ENCODE results near the gene TOP2B. TPM values are rescaled to one million over a fixed set of nuclear protein-coding genes. Genes with fewer than 3 reads are reported as not detected.

Gene TOP2B
- total RNA-seq, 1 donor from 2014 or later, result 170 TPM

DNA sequence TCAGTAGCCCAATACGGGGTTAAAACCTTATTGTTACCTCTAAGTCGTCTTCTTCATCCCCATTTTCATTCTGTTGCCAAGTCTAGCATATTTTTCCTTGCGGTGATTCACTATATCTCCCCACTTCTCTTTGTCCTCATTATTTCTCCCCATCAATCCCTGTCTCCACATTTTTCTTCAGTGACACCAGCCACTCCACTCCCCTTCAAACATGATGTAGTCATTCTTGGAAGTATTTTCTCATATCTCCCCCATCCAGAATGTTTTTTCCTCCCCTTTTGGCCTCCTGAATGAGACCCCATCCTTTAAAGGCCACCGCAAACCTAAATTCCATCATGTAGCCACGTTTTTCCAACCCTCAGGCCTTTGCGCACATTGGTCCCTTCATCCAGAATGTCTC lies 105.9 kb downstream of the TOP2B start:
- DNase-seq (ENCODE audit: low read depth, low spot score), result no peak
- Mint-ChIP-seq H3K27me3 (ENCODE audit: low read depth) (no peaks in the 10 kb centered on the region), H3K36me3 (ENCODE audit: low read depth) (no peaks in the 10 kb centered on the region), H3K4me1 (no peaks in the 10 kb centered on the region), H3K9me3 (no peaks in the 10 kb centered on the region), H3K27ac (ENCODE audit: unreplicated experiment) (no peak overlapping the region), H3K4me3 (no peak overlapping the region)
- TF ChIP-seq, protein P1, sequence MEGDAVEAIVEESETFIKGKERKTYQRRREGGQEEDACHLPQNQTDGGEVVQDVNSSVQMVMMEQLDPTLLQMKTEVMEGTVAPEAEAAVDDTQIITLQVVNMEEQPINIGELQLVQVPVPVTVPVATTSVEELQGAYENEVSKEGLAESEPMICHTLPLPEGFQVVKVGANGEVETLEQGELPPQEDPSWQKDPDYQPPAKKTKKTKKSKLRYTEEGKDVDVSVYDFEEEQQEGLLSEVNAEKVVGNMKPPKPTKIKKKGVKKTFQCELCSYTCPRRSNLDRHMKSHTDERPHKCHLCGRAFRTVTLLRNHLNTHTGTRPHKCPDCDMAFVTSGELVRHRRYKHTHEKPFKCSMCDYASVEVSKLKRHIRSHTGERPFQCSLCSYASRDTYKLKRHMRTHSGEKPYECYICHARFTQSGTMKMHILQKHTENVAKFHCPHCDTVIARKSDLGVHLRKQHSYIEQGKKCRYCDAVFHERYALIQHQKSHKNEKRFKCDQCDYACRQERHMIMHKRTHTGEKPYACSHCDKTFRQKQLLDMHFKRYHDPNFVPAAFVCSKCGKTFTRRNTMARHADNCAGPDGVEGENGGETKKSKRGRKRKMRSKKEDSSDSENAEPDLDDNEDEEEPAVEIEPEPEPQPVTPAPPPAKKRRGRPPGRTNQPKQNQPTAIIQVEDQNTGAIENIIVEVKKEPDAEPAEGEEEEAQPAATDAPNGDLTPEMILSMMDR (conservative IDR thresholded peaks at IDR 0.05), result no peak

DNA sequence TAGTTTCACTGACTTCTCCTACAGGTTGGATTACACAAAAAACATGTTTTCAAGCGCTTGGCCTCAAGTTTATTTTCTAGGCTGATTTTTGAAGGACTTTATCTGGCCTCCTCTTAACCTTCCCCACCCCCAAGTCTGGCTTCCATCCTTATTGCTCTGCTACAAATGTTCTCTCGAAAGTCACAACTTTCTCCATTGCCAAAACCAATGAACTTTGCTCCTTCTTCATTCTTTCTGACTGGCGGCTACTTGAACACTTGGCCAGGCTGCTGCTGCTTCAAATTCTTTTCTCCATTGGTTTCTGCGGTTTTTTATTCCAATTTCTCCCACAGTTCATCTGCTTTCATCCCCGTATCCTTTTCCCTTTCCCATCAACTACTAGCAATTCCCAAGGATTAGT lies 106.6 kb downstream of the TOP2B start:
- Mint-ChIP-seq H3K4me1 (no peaks in the 10 kb centered on the region), H3K27me3 (ENCODE audit: low read depth) (no peaks in the 10 kb centered on the region), H3K27ac (ENCODE audit: unreplicated experiment) (no peak overlapping the region), H3K36me3 (ENCODE audit: low read depth) (no peaks in the 10 kb centered on the region), H3K9me3 (no peaks in the 10 kb centered on the region), H3K4me3 (no peak overlapping the region)
- DNase-seq (ENCODE audit: low read depth, low spot score), result no peak
- TF ChIP-seq, protein P1 (conservative IDR thresholded peaks at IDR 0.05), result no peak

DNA sequence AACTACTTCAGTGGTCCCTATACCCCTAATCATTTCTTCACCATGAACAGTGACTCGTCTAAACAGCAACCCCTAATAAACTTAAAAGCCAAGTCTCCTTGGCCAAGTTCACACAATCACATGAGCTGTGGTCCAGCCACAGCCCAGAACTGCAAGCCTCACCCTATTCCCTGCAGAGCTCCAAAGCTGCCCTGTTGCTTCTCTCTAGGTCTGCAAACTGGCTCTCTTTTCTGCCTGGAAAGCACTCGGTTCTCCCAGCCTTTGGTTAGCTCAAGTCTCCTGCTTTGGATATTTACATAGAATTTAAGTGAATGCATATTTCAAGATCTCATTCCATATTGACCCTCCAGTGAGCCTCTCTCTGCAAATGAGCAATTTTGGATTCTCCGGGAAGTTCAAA lies 107.0 kb downstream of the TOP2B start:
- no peaks in the 10 kb centered on the region for H3K27me3 Mint-ChIP-seq (ENCODE audit: low read depth)
- TF ChIP-seq, protein P1 (conservative IDR thresholded peaks at IDR 0.05), result no peak
- H3K9me3 Mint-ChIP-seq, result peaks cover 1% of the 10 kb centered on the region
- H3K36me3 Mint-ChIP-seq (ENCODE audit: low read depth), result no peaks in the 10 kb centered on the region
- H3K4me1 Mint-ChIP-seq, result no peaks in the 10 kb centered on the region
- no peak overlapping the region for H3K27ac Mint-ChIP-seq (ENCODE audit: unreplicated experiment)
- no peak overlapping the region for H3K4me3 Mint-ChIP-seq
- no peak for DNase-seq (ENCODE audit: low read depth, low spot score)

DNA sequence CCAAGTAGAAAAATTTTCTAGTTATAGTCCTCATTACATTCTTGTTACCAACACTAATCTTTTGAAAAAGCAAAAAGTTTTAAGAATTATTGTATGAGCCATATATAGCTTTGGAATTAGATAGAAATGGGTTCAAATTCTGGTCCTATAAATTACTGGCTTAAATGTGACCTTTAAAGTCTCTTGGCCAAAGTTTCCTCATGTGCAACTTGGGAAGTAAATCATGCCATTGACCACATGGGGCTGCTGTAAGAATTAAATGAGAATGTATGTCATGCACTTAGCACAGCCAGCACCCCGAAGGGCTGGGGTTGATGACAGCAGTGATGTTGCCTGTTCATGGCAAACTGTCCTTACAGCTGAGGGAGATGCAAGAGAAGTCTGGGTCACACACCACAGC lies 108.3 kb downstream of the TOP2B start:
- Mint-ChIP-seq H3K4me1 (no peaks in the 10 kb centered on the region), H3K27ac (ENCODE audit: unreplicated experiment) (no peak overlapping the region), H3K36me3 (ENCODE audit: low read depth) (no peaks in the 10 kb centered on the region), H3K4me3 (no peak overlapping the region), H3K9me3 (peaks cover 4% of the 10 kb centered on the region), H3K27me3 (ENCODE audit: low read depth) (no peaks in the 10 kb centered on the region)
- TF ChIP-seq, protein P1 (conservative IDR thresholded peaks at IDR 0.05), result no peak
- DNase-seq (ENCODE audit: low read depth, low spot score), result no peak

DNA sequence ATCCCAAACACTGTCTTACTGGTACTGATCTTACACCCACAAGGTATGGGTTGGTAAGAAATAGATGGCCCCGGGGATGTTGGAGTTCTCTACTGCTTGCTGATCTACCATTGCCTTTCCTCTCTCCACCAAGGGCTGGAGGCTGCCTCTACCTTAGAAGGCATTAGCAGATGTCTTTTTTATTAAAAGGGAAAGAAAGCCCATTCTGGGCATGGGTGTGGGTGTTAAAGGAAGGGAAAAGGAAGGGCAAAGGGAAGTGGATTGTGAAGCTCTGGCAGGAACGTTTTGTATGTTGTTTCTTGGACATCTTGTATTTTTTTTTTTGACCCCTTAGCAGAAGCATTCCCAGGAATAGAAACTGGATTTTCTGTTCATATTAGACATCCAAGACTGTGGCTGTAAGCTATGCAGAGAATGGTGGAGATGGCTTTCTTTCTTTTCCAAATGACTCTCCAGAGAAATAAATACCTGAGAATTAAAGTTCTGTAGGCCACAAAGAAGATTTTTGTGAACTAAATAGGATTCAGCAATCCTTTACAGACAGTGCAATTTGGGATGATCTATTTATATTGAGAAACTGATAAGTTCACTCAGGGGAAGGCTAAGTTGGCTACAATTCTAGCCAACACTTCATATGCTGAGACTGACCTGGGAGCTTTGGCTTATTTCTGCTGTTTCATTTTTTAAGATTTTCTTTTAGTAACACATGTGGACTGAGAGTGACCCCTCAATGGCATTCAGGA lies 108.8 kb downstream of the TOP2B start:
- no peak for DNase-seq (ENCODE audit: low read depth, low spot score)
- Mint-ChIP-seq H3K9me3 (peaks cover 4% of the 10 kb centered on the region), H3K27me3 (ENCODE audit: low read depth) (no peaks in the 10 kb centered on the region), H3K36me3 (ENCODE audit: low read depth) (no peaks in the 10 kb centered on the region), H3K4me3 (no peak overlapping the region), H3K27ac (ENCODE audit: unreplicated experiment) (peak overlapping the region; percentile 51), H3K4me1 (no peaks in the 10 kb centered on the region)
- TF ChIP-seq, protein P1 (conservative IDR thresholded peaks at IDR 0.05), result no peak

Data from neural crest cell (in vitro differentiated cells).